Measurements from ENCODE around the gene TRPV3.
"Not testable (repeated sequence)": the region's sequence is repeated elsewhere in the genome, so short reads cannot be mapped to it uniquely, and the experiment has no call there.

The TRPV3 gene

DNA sequence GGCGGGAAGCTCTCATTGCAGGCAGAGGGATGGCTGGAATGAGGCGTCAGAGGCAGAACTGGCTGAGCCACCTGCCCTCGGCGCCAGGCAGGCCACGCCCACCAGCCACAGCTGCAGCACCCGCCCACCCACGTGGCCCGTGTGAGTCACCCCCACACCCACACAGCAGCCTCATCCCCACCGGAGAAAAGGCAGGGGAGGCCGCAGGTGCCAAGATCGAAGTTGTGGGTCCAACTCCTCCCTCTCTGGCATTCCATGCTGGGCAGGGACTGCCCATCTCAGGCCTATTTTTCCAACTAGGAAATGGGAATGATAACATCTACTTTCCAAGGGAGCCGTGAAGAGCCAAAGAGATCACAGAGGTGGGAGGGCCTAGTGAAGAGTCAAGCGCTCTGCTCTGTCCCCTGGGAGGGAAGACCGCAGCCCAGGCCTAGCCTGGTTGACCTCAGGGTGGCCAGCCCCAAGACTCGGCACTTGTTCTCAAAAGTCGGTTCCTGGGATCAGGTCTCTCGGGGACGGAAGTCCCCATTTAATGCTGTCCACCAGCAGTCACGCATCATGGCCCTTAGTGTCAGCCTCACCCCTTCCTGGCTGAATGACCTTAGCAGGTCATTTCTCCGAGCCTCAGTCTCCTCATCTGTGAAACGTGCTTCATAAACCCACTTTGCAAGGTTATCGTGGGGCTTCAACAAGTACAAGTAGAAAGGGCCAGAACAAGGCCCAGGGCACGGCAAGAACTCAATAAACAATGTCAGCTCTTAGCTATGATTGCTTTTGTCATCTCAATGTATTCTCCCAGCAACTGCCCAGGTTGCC, at the start of gene TRPV3:
Gene TRPV3 (minus strand): TSS at position 45 of the 816 bp plus-strand sequence. CDS start 2,962 bp downstream, outside the sequence.
- DNase-seq (ENCODE audit: low read depth, low spot score), result peak; percentile 82
- H3K27ac ChIP-seq, result peak within 1 kb of the TSS; percentile 96

DNA sequence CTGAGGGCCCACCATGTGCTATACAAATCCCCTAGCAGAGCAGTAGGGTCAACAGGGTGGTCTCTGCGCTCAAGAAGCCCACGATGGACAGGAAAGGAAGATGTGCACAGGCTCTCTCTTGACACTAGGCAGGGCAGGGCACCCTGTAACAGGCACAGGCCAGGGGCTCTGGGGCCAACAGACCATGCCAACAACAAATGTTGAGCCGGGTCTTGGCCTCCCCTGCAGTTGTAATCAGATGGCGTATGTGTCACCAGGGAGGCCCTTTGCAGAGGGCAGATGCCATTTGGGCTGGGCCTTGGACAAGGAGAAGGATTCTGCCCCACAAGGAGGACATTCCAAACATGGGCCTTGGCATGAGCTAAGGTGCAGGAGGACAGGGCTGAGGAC, 46.3 kb upstream of the TRPV3 start:
- peak overlapping the region; percentile 75 for H3K27ac ChIP-seq
- DNase-seq (ENCODE audit: low read depth, low spot score), result no peak

DNA sequence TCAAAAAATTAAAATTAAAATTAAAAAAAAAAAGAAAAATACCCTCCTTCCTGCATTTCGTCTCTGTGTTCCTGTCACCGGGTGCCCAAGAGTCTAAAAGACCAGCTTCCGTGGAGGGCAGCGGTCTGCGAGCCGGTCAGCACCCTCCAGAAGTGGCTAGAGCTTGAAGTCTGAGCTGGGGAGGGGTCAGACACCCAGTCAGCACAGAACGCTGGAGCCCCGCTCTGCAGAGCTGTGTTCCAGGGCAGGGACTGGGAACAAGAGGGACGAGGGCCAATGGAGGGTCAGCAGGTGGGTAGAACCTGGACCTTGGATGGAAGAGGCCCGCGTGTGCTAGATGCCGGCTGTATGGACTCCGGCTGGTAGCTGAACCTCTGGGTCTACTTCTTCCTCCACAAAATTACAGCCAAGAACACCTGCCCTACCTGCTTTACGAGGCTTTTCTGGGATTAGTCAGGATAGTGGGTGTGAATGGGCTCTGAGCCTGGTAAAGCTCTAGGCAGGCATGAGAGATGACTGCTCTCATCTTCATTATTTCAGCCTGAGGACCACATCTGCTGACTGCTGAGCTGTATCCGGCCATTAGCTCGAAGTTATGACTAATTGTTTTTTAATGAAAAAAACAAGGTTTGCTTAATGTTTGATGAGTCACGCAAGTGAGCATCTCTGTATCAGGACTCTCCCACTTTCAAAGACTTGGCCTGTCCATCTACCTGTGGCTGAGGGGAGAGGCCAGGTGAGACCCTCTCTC, 45.7 kb upstream of the TRPV3 start:
- peak; percentile 91 for DNase-seq (ENCODE audit: low read depth, low spot score)
- H3K27ac ChIP-seq, result peak overlapping the region; percentile 75

DNA sequence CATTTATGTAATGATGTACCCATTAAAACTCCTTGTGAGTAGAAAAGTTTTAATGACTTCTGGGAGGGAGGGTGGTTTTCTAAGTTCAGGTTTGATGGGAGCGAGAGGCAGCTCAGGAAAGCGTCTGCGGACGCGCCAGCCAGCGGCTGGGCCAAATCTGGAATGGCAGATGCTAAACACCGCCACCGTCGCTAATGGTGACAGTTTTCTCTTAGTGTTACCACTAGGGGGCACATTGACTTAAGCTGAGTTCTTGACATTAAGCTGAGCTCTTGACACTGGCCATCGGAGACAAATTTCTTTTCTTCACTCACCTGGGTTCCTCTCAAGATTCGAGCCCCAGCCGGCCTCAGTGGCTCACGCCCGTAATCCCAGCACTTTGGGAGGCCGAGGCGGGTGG, 44.9 kb upstream of the TRPV3 start:
- DNase-seq (ENCODE audit: low read depth, low spot score), result no peak
- H3K27ac ChIP-seq, result peak overlapping the region; percentile 75

DNA sequence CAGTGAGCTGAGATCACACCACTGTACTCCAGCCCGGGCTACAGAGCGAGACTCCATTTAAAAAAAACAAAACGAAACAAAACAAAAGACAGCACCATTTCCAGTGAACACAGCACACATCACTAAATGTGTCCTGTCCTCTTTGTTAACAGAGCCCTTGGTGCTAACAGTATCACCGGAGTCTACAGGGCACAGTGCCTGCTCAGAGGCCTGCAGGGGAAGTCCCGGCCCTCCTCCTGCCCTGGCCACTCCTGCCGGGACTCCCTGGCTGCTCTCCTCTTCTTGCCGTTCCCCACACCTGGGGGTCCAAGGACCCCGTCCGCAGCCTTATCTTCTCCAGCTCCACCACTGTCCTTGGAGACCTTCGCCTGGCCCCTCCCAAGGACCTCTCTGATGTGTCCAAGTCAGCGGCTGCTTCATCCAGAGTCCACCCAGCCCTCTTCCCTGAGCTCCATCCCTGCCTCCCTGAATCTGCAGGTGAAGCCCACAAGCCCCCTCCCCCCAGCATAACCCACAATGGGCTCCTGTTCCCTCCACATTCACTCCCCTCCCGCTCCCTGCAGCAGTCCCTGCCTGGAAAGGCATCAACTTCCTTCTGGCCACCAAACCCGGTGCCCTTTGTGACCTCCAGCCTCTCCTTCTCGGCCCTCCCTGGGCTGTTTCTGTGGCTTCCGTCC, 43.1 kb upstream of the TRPV3 start:
- H3K27ac ChIP-seq, result no peak overlapping the region
- DNase-seq (ENCODE audit: low read depth, low spot score), result no peak

DNA sequence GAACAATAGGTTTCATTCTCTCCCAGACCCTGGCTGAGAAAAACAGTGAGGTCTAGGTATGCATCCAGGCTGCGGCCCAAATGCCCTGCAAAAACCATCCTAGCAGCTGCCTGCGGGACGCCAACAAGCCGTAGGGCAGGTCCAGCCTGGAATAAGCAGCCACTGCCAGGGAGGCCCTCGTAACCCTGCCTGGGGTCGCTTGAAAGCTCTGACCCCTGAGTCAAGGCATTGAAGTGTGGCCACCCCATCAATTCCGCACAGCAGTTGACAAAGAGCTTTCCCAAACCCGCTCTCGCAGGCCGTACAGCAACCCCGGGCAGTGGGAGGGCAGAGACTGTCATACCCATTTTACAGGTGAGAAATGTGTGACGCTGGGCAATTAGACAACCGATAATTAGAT, 40.5 kb upstream of the TRPV3 start:
- H3K27ac ChIP-seq, result no peak overlapping the region
- no peak for DNase-seq (ENCODE audit: low read depth, low spot score)

DNA sequence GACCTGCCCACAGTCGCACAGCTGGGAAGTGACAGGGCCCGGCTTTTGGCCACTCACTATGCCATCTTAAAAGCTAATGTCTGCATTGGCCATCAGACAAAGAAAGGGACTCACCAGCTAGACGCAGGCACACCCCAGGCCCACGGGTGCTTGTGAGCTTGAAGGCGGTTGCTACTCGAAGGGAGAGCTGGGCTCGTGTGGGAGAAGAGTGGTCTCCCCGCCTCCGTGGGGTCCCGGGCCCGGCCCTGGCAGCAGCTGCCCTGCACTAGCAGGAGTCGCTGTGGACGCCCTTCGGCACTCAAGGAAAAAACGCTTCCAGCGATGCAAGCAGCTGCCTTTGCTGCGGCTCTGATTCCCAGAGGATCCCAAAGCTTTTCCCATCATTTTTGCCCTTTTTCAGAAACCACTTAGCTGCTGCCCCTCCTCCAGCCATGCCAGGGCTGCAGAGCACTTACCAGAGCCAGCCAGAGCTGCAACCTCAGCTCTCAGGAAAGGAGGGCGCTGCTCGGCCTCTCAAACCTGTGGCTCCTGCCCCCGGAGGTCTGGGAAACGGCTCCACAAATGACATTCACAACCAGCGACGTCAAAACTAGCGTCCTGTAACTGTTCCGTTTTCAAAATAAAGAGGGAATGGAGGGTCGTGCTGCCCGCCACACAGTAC, 39.3 kb upstream of the TRPV3 start:
- no peak for DNase-seq (ENCODE audit: low read depth, low spot score)
- H3K27ac ChIP-seq, result no peak overlapping the region

DNA sequence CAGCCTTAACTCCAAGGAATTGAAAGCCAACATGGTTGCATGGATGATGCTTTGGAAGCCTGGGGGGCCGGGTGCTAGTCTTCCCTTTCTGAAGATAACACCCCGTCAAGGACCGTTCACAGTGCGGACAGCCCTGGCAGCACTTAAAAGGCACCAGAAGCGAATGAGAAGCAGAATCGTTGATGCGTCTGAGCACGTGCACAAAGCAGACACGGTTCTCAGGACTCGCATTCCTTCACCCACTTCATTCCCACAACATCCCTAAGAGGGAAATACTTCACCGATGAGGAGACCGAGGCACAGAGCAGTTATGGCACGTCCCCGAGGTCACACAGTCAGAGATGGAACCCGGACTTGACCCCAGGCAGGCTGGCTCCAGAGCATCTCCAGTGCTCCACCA, 37.4 kb upstream of the TRPV3 start:
- H3K27ac ChIP-seq, result no peak overlapping the region
- DNase-seq (ENCODE audit: low read depth, low spot score), result no peak

DNA sequence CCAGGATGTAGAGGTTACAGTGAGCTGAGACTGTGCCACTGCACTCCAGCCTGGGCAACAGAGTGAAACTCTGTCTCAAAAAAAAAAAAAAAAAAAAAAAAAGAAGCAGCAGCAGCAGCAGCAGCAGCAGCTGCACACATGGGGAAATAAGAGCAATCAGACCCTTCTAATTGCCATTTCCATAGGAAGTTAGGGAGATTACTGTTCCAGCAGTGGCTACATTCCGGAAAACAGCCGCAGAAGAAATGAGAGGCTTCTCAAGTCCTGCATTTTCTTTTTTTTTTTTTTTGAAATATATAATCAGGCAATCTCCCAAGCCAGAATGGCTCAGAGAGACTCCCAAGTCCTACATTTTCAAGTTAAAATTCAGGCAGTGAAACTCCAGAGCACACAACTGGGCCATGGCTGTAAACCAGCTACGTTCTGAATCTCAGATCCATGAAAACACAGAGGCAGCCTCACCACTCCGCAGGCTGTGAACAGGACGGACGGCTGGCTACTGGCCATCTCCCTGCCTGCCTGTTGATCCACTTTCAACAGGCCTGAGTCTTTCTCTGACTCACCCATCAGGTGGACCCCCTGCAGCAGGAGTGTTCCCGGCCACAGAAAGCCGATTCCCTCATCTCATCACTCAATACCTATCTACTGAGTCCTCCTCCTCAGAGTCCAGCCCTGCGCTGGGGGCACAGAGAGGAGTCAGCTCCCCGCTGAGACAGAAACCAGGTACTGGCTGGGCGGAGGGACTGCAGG, 36.6 kb upstream of the TRPV3 start:
- no peak for DNase-seq (ENCODE audit: low read depth, low spot score)
- no peak overlapping the region for H3K27ac ChIP-seq

DNA sequence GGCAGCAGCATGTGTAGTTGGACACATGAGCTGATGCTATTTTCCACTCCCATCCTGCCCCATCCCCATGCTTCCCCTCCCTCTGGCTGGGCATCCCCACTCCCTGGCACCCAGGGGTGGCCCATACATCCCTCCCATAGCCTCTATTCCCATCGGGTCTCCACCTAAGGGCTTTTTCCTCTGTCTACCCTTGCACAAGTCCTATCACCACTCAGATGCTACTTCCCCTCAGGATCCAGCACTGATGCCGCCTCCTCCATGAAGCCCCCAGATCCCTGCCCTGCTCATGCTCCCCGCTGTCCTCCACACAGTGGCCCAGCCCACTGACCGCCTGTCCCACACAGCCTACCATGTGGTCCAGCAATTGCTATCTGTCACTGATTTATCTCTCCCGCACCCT, 35.8 kb upstream of the TRPV3 start:
- no peak overlapping the region for H3K27ac ChIP-seq
- no peak for DNase-seq (ENCODE audit: low read depth, low spot score)

DNA sequence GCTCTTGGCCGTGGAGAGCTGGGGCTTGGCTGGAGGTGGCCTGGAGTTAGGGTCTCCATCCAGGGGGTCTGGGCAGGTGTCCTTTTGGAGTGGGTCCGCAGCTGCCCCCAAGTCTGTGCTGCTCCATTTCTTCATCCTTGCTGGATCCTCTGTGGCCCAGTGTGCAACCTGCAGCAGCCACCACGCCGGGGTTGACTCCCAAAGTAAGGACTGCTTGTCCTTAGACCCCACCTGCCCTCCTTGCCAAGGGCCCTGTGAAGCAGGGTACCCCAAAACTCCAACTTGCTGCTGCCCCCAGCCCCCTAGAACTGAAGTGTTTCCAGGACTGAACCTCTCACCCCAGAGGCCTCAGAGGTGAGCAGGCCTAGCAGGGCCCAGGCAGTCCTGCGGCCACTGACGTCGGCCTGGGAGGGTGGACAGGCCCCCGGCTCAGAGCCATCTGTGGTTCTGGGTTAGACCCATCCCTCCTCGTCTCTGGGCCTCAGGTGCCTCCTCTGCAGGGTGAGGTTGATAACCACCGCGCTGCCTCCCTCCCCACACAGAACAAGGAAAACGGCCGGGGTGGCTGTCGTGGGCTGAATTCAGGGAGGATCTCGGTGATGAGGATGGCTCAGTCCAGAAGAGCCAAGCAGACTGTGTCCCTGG, 34.7 kb upstream of the TRPV3 start:
- no peak overlapping the region for H3K27ac ChIP-seq
- DNase-seq (ENCODE audit: low read depth, low spot score), result no peak

DNA sequence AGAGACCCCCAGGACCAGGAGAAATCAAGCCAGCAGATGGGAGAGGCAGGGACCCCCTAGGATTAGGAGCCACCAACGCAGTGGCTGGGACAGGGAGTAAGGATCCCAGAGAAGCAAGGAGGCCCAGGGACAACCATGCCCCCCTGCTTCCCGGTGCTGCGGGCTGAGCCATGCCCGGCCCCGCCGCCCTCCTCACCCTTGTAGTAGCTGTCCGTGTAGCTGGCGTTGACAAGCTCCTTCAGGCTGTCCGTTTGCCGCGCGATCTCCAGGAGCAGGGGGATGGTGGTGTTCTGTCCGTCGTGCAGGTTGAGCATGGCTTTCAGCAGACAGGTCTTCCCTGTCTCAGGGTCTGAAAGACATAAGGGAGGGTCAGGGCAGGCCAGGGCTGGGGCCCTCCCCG, 33.2 kb upstream of the TRPV3 start:
- no peak overlapping the region for H3K27ac ChIP-seq
- DNase-seq (ENCODE audit: low read depth, low spot score), result no peak

DNA sequence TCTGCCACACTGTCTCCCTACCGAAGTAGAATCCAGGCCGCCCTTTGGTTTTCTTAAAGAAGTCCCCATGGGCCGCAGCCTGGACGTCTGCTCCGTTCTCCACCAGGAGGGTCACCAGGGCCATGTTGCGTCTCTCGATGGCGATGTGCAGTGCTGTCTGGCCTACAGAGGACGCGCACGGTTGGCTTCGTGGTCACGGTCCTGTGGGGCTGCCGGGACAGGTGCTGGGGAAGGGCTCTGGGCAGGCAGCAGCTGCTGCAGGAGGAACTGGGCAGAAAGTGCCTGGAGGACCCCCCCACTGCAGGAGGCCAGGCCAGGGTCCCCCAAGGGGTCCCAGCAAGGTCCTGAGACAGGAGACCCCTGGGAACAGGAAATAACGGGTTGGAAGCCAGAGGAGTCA, 32.6 kb upstream of the TRPV3 start:
- no peak overlapping the region for H3K27ac ChIP-seq
- DNase-seq (ENCODE audit: low read depth, low spot score), result no peak

DNA sequence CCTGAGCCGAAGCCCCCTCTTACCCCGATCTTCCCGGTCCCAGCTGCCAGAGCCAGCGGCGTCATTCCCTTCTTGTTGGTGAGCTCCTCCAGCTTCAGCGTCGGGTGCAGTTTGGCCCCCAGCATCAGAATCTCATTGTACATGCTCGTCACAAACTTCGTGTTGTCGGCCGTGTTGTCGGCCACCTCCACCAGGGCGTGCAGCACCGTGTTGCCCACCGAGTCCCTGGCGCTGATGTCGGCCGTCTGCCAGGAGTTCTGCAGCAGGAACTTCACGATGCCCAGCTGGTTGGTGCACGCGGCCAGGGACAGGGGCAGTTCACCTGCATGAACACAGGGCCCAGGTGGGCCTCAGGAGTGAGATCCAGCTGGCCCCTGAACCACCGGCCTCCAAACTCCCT, 32.2 kb upstream of the TRPV3 start:
- DNase-seq (ENCODE audit: low read depth, low spot score), result no peak
- H3K27ac ChIP-seq, result no peak overlapping the region

DNA sequence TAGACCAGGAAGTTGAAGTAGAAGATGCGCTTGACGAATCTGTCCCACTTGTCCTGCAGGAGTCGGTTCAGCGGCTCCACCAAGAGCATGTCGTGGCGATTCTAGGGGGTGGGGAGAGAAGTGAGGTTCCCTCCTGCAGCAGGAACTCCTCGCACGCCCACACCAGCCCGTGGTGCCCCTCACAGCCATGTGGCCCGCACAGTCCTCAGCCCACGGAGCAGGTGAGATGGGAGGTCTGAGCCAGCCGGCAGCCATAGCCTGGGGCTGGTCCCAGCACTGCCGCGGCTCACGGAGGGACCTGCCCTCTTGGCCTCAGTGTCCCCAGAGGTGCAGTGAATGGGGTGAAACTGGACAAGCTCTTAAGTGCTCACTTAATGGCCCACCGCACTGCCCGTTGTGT, 28.2 kb upstream of the TRPV3 start:
- H3K27ac ChIP-seq, result no peak overlapping the region
- DNase-seq (ENCODE audit: low read depth, low spot score), result no peak

DNA sequence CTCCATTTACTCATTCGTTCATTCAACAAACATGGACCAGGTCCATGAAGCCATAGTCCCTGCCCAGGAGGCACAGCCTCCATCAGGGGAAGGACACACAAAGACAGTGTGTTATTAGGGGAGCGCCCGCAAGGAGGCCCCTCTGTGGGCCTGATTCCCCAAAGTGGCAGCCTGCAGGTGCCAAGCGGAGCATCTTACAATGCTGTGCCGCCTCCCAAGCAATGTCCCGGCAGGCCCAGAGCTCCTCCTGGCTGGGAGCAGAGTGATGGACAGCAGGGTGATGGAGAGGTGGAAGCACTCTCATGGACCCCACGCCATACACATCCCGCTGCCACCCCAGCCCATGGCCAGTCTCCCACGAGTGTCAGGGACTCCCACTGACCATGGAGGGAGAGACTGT, 25.8 kb upstream of the TRPV3 start:
- DNase-seq (ENCODE audit: low read depth, low spot score), result no peak
- no peak overlapping the region for H3K27ac ChIP-seq

DNA sequence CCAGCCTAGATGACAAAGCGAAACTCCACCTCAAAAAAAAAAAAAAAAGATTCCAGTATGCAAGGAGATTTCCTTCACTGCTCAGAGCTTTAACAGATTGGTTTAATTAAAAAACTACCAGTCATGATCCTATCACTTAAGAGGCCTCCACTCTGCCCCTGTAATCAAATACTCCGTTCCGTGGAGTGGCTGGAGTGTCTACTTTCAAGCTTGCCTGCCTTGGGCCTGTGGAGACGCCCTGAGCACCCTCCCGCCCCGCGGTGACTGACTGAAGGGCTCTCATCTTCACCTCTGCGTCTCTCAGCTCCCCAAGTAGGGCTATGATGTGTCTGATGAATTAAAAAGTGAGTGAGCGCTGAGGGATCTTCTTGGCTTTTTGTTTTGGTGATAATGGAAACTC, 25.3 kb upstream of the TRPV3 start:
- H3K27ac ChIP-seq, result no peak overlapping the region
- DNase-seq (ENCODE audit: low read depth, low spot score), result no peak

DNA sequence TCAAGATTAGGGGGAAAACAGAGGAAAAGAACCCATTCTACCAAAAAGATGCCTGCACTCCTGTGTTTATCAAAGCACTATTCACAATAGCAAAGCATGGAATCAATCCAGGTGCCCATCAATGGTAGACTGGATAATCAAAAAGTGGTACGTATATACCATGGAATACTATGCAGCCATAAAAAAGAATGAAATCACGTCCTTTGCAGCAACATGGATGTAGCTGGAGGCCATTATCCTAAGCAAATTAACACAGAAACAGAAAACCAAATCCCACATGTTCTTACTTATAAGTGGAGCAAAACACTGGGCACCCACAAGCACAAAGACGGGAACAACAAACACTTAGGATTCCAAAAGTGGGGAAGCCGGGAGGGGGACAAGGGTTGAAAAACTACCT, 21.1 kb upstream of the TRPV3 start:
- H3K27ac ChIP-seq; DNase-seq (ENCODE audit: low read depth, low spot score): not testable (repeated sequence)

DNA sequence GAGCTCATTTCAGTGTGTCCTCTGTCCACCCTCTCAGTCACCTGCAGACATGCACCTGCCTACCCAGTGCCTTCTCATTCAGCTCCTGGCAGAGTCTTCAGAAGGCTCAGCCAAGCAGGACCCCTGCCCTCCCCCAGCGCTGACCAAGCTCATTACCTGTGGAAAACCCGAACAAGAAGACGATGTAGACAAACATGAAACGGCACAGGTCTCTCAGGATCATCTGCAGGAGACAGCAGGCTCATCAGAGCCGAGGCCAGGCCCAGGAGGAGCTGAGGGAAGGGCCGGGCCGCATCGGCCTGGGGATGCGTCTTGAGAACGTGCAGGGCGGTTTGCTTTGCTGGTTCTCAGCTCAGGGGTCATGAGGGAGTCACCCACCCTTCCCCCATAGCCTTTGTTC, 19.4 kb upstream of the TRPV3 start:
- no peak for DNase-seq (ENCODE audit: low read depth, low spot score)
- no peak overlapping the region for H3K27ac ChIP-seq

DNA sequence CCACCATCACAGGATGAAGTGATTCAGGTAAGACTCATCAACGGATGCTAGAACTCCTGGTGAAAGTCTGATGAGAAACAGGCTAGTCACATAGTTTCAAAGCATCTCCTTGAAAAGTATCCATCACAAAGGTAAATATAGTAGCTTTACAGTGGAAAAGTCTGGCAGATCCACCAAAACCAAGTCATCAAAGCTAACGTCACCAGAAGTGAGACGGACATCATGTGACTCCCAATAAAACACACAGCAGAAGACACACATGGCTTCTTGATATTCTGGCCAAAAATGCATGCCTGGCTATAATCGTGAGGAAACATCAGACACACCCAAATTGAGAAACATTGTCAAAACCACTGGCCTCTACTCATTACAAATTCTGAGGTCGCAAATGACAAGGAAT, 17.9 kb upstream of the TRPV3 start:
- peak overlapping the region; percentile 95 for H3K27ac ChIP-seq
- peak; percentile 83 for DNase-seq (ENCODE audit: low read depth, low spot score)

Measured in epithelial cell of prostate (primary cell).